HEK293 (cell line): ENCODE measurements around the gene UBE4A.

Experiments
- CTCF ChIA-PET: fragments of 350-600 bp; formaldehyde crosslinking; extraction: SDS; loops from one replicate; lab custom pipeline; 2021; ENCODE audit warnings: antibody characterized with exemption; lab: Yijun Ruan, JAX
- POLR2A ChIA-PET: fragments of 300-600 bp; formaldehyde crosslinking; extraction: SDS; loops from one replicate; lab custom pipeline; 2020; ENCODE audit warnings: antibody characterized with exemption, inconsistent platforms; lab: Yijun Ruan, JAX
- H3K27ac ChIP-seq: fragments of 200-500 bp; sonication (Bioruptor generic); 2 replicates; pipeline ENCODE4 v1.5.1; 2014; ENCODE audit warnings: low read depth, low read length, control low read depth, inconsistent platforms; ENCODE audit errors: extremely low read depth
- H3K36me3 ChIP-seq, 2 experiments: fragments of 200-500 bp in 1 of 2; sonication (Bioruptor generic) in 1 of 2; 1 replicate in 1 of 2; 2 replicates in 1 of 2; pipeline ENCODE4 v1.5.1; 2014 to 2017; ENCODE audit warnings: inconsistent platforms in 2 of 2, low read length in 2 of 2; ENCODE audit not compliant: control insufficient read depth in 2 of 2, insufficient read depth in 1 of 2
- H3K4me1 ChIP-seq: fragments of 200-500 bp; sonication (Bioruptor generic); 2 replicates; pipeline ENCODE4 v1.5.1; 2014; ENCODE audit warnings: mild to moderate bottlenecking, low read length, inconsistent platforms; ENCODE audit not compliant: control insufficient read depth, insufficient read depth
- H3K4me3 ChIP-seq: 2 replicates; pipeline ENCODE4 v1.5.1; 2011; ENCODE audit warnings: low read depth, mild to moderate bottlenecking, control low read depth, low read length, moderate library complexity
- H3K9me3 ChIP-seq: fragments of 200-500 bp; sonication (Bioruptor generic); 2 replicates; pipeline ENCODE4 v1.5.1; 2014; ENCODE audit warnings: low read depth, low read length, inconsistent platforms; ENCODE audit not compliant: control insufficient read depth, insufficient read depth
- FEZF1 ChIP-seq: fragments of 450-650 bp; formaldehyde crosslinking; IDR thresholded peaks from 2 replicates; pipeline ENCODE4 v1.5.1; 2016; ENCODE audit warnings: missing biosample characterization, missing genetic modification characterization
- GFI1B ChIP-seq: fragments of 450-650 bp; formaldehyde crosslinking; IDR thresholded peaks from 2 replicates; pipeline ENCODE4 v1.5.1; 2016; ENCODE audit warnings: missing biosample characterization, missing genetic modification characterization
- GLI2 ChIP-seq: fragments of 450-650 bp; formaldehyde crosslinking; IDR thresholded peaks from 2 replicates; pipeline ENCODE4; 2017; ENCODE audit warnings: missing biosample characterization, missing genetic modification characterization, low read depth, borderline replicate concordance
- KLF9 ChIP-seq: fragments of 450-650 bp; formaldehyde crosslinking; IDR thresholded peaks from 2 replicates; pipeline ENCODE4 v1.5.1; 2016; ENCODE audit warnings: missing biosample characterization, missing genetic modification characterization, low read depth
- PRDM1 ChIP-seq: fragments of 450-650 bp; formaldehyde crosslinking; IDR thresholded peaks from 2 replicates; pipeline ENCODE4; 2016; ENCODE audit warnings: missing biosample characterization, missing genetic modification characterization
- SCRT1 ChIP-seq: fragments of 450-650 bp; formaldehyde crosslinking; IDR thresholded peaks from 2 replicates; pipeline ENCODE4 v1.5.1; 2016; ENCODE audit warnings: missing biosample characterization, missing genetic modification characterization, borderline replicate concordance
- SP2 ChIP-seq: fragments of 450-650 bp; formaldehyde crosslinking; IDR thresholded peaks from 2 replicates; pipeline ENCODE4 v1.5.1; 2016; ENCODE audit warnings: missing biosample characterization, missing genetic modification characterization
- SP3 ChIP-seq: fragments of 450-650 bp; formaldehyde crosslinking; IDR thresholded peaks from 2 replicates; pipeline ENCODE4 v1.5.1; 2016; ENCODE audit warnings: missing biosample characterization, missing genetic modification characterization
- ZBTB21 ChIP-seq: fragments of 450-650 bp; formaldehyde crosslinking; IDR thresholded peaks from 2 replicates; pipeline ENCODE4 v1.5.1; 2017; ENCODE audit warnings: missing biosample characterization, missing genetic modification characterization
- ZNF132 ChIP-seq: fragments of 450-650 bp; formaldehyde crosslinking; IDR thresholded peaks from 2 replicates; pipeline ENCODE4 v1.5.1; 2017; ENCODE audit warnings: missing biosample characterization, missing genetic modification characterization, borderline replicate concordance
- ZNF558 ChIP-seq: fragments of 450-650 bp; formaldehyde crosslinking; IDR thresholded peaks from 2 replicates; pipeline ENCODE4 v1.5.1; 2016; ENCODE audit warnings: missing biosample characterization, missing genetic modification characterization
- ZNF600 ChIP-seq: fragments of 450-650 bp; formaldehyde crosslinking; IDR thresholded peaks from 2 replicates; pipeline ENCODE4 v1.5.1; 2016; ENCODE audit warnings: missing biosample characterization, missing genetic modification characterization
- ZNF747 ChIP-seq: fragments of 450-650 bp; formaldehyde crosslinking; IDR thresholded peaks from 2 replicates; pipeline ENCODE4 v1.5.1; 2016; ENCODE audit warnings: missing biosample characterization, missing genetic modification characterization
- ZNF777 ChIP-seq: fragments of 450-650 bp; formaldehyde crosslinking; IDR thresholded peaks from 2 replicates; pipeline ENCODE4 v1.5.1; 2017; ENCODE audit warnings: missing biosample characterization, missing genetic modification characterization, borderline replicate concordance
- ZNF843 ChIP-seq: fragments of 450-650 bp; formaldehyde crosslinking; IDR thresholded peaks from 2 replicates; pipeline ENCODE4 v1.5.1; 2016; ENCODE audit warnings: missing biosample characterization, missing genetic modification characterization
- TF ChIP-seq, protein P1 (sequence below): fragments of 450-650 bp; formaldehyde crosslinking; IDR thresholded peaks from 2 replicates; pipeline ENCODE4 v1.5.1; 2016; ENCODE audit warnings: missing biosample characterization, missing genetic modification characterization
- TF ChIP-seq, protein P2 (sequence below): sonication (generic); formaldehyde crosslinking; IDR thresholded peaks from 2 replicates; pipeline ENCODE4 v1.8.1; 2022; ENCODE audit warnings: mild to moderate bottlenecking, moderate library complexity, missing genetic modification reagents
- TF ChIP-seq, protein P3 (sequence below): fragments of 450-650 bp; formaldehyde crosslinking; IDR thresholded peaks from 2 replicates; pipeline ENCODE4 v1.5.1; 2016; ENCODE audit warnings: missing biosample characterization, missing genetic modification characterization
- TF ChIP-seq, protein P4 (sequence below): fragments of 450-650 bp; formaldehyde crosslinking; IDR thresholded peaks from 2 replicates; pipeline ENCODE4 v1.5.1; 2016; ENCODE audit warnings: missing biosample characterization, missing genetic modification characterization
- TF ChIP-seq, protein P5 (sequence below): fragments of 450-650 bp; formaldehyde crosslinking; IDR thresholded peaks from 2 replicates; pipeline ENCODE4 v1.5.1; 2016; ENCODE audit warnings: missing biosample characterization, missing genetic modification characterization, borderline replicate concordance

The UBE4A gene

GRCh38 chr11:118437208-118438125 lies 78.1 kb downstream of the UBE4A start (continued):
- no peak for TF ChIP-seq ZNF843 (tag by site-specific recombination)
- no peak for TF ChIP-seq ZNF747
- no peak for TF ChIP-seq ZNF777
- TF ChIP-seq, protein P1, sequence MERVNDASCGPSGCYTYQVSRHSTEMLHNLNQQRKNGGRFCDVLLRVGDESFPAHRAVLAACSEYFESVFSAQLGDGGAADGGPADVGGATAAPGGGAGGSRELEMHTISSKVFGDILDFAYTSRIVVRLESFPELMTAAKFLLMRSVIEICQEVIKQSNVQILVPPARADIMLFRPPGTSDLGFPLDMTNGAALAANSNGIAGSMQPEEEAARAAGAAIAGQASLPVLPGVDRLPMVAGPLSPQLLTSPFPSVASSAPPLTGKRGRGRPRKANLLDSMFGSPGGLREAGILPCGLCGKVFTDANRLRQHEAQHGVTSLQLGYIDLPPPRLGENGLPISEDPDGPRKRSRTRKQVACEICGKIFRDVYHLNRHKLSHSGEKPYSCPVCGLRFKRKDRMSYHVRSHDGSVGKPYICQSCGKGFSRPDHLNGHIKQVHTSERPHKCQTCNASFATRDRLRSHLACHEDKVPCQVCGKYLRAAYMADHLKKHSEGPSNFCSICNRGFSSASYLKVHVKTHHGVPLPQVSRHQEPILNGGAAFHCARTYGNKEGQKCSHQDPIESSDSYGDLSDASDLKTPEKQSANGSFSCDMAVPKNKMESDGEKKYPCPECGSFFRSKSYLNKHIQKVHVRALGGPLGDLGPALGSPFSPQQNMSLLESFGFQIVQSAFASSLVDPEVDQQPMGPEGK, result peak; percentile 15
- TF ChIP-seq, protein P2, sequence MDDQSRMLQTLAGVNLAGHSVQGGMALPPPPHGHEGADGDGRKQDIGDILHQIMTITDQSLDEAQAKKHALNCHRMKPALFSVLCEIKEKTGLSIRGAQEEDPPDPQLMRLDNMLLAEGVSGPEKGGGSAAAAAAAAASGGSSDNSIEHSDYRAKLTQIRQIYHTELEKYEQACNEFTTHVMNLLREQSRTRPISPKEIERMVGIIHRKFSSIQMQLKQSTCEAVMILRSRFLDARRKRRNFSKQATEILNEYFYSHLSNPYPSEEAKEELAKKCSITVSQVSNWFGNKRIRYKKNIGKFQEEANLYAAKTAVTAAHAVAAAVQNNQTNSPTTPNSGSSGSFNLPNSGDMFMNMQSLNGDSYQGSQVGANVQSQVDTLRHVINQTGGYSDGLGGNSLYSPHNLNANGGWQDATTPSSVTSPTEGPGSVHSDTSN (CRISPR knock-in tag), result no peak
- TF ChIP-seq ZNF132 (tag by site-specific recombination), result no peak
- TF ChIP-seq ZNF558 (tag by site-specific recombination), result no peak

GRCh38 chr11:118438314-118438931 lies 79.0 kb downstream of the UBE4A start:
- Histone ChIP-seq H3K36me3 (peaks cover 0 to 27% of the 10 kb centered on the region in 2 experiments; a peak in 1 of 3 replicates), H3K9me3 (no peaks in the 10 kb centered on the region), H3K27ac (no peak overlapping the region), H3K4me3 (peak overlapping the region; percentile 92), H3K4me1 (peaks cover 14% of the 10 kb centered on the region)
- POLR2A ChIA-PET, result no interaction called here
- CTCF ChIA-PET, result interaction anchor here (0.6 to 1.7 kb wide), 3 partner anchors 13 to 80 kb away, joined by 3 to 4 read pairs (median 4); no protein-coding TSS in a partner anchor
- TF ChIP-seq, protein P3, sequence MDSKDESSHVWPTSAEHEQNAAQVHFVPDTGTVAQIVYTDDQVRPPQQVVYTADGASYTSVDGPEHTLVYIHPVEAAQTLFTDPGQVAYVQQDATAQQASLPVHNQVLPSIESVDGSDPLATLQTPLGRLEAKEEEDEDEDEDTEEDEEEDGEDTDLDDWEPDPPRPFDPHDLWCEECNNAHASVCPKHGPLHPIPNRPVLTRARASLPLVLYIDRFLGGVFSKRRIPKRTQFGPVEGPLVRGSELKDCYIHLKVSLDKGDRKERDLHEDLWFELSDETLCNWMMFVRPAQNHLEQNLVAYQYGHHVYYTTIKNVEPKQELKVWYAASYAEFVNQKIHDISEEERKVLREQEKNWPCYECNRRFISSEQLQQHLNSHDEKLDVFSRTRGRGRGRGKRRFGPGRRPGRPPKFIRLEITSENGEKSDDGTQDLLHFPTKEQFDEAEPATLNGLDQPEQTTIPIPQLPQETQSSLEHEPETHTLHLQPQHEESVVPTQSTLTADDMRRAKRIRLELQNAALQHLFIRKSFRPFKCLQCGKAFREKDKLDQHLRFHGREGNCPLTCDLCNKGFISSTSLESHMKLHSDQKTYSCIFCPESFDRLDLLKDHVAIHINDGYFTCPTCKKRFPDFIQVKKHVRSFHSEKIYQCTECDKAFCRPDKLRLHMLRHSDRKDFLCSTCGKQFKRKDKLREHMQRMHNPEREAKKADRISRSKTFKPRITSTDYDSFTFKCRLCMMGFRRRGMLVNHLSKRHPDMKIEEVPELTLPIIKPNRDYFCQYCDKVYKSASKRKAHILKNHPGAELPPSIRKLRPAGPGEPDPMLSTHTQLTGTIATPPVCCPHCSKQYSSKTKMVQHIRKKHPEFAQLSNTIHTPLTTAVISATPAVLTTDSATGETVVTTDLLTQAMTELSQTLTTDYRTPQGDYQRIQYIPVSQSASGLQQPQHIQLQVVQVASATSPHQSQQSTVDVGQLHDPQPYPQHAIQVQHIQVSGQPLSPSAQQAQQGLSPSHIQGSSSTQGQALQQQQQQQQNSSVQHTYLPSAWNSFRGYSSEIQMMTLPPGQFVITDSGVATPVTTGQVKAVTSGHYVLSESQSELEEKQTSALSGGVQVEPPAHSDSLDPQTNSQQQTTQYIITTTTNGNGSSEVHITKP (tag by site-specific recombination), result 0 out of 2 replicates have a peak, but pooled peaks have one; percentile 21
- TF ChIP-seq ZNF600 (tag by site-specific recombination) (0 out of 2 replicates have a peak, but pooled peaks have one; percentile 23), FEZF1 (tag by site-specific recombination) (no peak), PRDM1 (tag by site-specific recombination) (peak; percentile 23; the same call in 1 of the 2 replicates), KLF9 (tag by site-specific recombination) (peak; percentile 49; the same call in 1 of the 2 replicates), ZBTB21 (no peak), SP2 (tag by site-specific recombination) (peak; percentile 71), GLI2 (tag by site-specific recombination) (no peak), GFI1B (no peak), SCRT1 (tag by site-specific recombination) (no peak), SP3 (tag by site-specific recombination) (peak; percentile 31; the same call in 1 of the 2 replicates)
- TF ChIP-seq, protein P4, sequence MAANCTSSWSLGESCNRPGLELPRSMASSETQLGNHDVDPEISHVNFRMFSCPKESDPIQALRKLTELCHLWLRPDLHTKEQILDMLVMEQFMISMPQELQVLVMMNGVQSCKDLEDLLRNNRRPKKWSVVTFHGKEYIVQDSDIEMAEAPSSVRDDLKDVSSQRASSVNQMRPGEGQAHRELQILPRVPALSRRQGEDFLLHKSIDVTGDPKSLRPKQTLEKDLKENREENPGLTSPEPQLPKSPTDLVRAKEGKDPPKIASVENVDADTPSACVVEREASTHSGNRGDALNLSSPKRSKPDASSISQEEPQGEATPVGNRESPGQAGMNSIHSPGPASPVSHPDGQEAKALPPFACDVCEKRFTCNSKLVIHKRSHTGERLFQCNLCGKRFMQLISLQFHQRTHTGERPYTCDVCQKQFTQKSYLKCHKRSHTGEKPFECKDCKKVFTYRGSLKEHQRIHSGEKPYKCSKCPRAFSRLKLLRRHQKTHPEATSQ (tag by site-specific recombination), result no peak
- TF ChIP-seq, protein P5, sequence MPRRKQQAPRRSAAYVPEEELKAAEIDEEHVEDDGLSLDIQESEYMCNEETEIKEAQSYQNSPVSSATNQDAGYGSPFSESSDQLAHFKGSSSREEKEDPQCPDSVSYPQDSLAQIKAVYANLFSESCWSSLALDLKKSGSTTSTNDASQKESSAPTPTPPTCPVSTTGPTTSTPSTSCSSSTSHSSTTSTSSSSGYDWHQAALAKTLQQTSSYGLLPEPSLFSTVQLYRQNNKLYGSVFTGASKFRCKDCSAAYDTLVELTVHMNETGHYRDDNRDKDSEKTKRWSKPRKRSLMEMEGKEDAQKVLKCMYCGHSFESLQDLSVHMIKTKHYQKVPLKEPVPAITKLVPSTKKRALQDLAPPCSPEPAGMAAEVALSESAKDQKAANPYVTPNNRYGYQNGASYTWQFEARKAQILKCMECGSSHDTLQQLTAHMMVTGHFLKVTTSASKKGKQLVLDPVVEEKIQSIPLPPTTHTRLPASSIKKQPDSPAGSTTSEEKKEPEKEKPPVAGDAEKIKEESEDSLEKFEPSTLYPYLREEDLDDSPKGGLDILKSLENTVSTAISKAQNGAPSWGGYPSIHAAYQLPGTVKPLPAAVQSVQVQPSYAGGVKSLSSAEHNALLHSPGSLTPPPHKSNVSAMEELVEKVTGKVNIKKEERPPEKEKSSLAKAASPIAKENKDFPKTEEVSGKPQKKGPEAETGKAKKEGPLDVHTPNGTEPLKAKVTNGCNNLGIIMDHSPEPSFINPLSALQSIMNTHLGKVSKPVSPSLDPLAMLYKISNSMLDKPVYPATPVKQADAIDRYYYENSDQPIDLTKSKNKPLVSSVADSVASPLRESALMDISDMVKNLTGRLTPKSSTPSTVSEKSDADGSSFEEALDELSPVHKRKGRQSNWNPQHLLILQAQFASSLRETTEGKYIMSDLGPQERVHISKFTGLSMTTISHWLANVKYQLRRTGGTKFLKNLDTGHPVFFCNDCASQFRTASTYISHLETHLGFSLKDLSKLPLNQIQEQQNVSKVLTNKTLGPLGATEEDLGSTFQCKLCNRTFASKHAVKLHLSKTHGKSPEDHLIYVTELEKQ, result no peak
